ENCODE results near the gene KIF16B.
"Not testable (repeated sequence)": the region's sequence is repeated elsewhere in the genome, so short reads cannot be mapped to it uniquely, and the experiment has no call there.

KIF16B gene

DNA sequence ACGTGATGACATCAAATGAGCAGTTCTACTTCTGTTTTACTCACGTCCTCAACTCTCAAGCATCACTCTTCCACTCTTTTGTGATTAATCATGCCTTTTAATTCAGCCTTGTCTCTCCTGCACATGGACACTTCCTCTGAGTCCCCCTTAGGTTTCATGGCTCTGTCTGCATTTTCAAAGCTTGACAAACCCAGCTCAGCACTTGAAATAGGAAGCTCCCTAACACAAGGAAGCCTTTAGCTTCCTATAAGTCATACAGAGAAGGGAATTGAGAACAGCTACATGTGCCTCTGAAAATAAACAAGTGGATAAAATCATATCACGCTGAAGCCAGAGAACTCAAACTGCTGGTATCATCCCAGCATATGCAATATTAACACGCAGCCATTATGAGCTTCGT lies 21.2 kb downstream of the KIF16B start:
- no peak for DNase-seq

DNA sequence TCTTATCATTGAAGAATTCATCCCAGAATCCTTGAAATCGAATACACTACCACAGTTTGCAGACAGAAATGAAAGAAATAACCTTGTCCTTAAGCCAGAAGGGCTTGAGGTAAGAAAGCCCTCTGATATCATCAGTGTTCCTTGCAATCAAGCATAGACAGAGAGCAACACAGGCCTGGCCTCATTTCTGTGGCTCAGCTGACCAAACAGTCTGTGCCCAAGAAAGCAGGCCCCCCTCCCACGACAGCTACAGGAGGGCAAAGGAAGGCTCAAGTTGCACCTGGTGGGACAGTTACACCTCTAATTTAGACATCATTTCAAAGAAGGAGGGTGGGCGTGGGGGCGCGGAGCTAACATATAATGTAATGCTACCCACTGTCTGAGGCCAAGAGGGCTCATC lies 21.6 kb downstream of the KIF16B start:
- no peak for DNase-seq

DNA sequence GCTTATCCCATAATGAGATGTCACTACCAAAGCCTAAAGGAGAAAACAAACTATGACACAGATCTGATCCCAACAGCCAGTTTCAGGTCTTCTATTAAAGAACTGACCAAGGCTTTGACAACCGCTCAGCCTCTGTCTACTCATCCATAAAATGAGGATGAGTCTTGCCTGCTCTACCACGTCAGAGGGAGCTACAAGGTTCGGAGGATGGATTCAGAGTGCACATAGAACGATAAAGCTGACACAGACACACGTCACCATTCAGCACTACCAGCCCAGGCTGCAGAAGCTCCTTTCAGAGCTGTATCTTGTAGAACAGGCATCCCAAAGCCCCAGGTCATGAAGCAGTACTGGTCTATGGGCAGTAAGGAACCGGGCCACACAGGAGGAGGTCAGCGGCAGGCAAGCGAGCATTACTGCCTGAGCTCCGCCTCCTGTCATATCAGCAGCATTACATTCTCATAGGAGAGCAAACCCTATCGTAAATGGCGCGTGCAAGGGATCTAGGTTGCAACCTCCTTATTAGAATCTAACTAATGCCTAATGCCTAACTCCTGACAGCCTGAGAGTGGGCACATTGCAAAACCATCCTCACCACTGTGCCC lies 25.1 kb downstream of the KIF16B start:
- DNase-seq = no peak

DNA sequence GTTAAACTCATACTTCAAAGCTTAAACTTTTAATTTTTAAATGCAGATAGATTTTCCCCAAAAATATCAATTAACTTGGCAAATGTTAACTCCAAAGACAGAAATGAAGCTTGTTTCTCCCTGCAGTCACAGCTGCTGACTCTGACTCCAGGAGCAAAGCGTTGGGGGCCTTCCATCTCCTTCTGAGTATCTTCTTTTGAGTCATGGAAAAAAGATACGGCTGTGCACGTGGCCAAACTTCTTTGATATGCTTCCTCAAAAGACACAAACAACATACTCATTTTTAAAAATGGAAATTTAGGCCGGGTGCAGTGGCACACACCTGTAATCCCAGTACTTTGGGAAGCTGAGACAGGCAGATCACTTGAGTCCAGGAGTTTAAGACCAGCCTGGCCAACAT lies 28.3 kb downstream of the KIF16B start:
- no peak for DNase-seq

DNA sequence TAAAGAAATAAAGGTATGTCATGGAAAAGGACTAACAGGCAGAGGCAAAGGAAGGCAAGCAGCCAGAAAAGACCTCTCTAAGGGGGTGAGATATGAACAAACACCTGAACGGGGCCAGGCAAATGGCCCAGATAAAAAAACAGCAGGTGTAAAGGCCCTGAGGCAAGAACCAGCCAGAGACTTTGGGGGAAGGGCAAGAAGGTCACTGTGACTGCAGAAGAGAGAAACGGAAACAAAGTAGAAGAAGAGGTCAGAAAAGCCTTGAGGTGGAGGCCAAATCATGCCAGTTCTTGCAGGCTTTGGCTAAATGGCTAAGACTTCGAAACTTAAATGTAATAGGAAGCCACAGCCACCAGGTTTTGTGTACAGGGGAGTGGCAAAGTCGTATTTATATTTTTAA lies 30.8 kb downstream of the KIF16B start:
- DNase-seq = no peak

DNA sequence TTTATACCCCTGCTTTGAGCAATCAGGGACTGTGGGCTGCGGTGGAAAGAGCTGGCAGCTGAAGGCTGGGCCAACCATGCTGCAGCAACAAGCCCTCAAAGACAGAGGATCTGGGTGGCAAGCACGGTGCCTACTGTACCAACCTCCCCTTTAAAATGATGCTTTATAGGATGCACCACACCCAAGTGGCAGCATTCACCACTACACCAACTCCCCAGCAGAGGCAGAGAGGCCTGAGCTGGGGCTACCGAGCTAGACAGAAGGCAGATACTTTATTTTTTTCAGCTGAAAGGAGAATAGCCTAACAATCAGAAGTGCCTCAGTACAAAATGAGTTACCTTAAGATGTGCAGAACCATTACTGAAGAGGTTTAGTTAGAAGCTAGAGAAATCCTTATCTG lies 31.4 kb downstream of the KIF16B start:
- no peak for DNase-seq

DNA sequence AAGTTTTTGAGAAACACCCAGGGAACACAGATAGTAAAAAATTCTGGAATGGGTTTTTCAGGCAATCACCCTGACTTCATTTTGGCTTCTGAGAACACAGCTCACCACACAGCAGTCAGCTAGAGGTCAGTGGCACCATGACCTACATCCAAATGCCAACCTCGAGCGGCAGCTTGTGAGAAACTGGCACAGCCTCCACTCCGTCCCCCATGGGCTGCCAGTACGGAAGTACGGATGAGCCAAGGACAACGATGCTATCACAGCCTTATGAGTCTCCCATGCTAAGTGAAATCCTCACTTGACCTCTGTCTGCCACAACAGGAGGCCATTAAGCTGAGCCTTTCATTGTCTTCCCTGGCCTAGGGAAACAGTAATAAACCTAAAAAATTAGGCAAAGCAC lies 32.0 kb downstream of the KIF16B start:
- DNase-seq = no peak

DNA sequence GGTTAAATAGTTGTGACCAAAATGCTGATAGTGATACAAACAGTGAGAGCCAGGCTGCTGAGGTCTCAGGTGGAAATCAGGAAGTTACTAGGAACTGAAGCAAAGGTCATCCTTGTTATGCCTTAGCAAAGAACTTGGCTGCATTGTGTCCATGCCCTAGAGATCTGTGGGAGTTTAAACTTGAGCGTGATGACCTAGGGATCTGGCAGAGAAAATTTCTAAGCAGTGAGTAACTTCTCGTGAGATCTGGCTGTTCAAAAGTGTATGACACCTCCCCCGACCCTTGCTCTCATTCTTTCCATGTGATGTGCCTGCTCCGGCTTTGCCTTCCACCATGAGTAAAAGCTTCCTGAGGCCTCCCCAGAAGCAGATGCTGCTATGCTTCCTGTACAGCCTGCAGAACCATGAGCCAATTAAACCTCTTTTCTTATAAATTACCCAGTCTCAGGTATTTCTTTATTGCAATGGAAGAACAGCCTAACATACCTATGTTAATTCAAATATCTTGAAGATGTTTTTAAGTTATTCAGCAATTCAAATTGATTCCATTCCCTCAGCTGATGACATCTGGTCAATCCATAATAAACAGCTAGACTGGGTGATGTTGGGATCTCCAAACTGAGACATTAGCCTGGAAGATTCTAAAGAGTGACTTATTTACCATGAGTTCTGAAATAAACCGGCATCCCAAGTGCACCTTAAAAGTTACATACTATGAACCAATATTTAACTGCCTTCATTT lies 33.8 kb downstream of the KIF16B start:
- DNase-seq = no peak

DNA sequence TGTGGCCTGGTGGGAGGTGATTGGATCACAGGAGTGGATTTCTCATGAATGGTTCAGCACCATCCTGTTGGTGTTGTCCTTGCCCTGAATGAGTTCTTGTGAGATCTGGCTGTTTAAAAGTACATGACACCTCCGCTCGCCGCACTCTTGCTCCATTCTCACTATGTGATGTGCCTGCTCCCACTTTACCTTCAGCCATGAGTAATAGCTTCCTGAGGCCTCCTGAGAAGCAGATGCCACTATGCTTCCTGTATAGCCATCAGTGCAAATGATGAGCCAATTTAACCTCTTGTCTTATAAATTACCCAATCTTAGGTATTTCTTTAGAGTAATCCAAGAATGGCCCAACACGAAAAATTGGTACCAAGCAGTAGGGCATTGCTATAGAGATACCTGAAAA lies 34.5 kb downstream of the KIF16B start:
- DNase-seq = no peak

DNA sequence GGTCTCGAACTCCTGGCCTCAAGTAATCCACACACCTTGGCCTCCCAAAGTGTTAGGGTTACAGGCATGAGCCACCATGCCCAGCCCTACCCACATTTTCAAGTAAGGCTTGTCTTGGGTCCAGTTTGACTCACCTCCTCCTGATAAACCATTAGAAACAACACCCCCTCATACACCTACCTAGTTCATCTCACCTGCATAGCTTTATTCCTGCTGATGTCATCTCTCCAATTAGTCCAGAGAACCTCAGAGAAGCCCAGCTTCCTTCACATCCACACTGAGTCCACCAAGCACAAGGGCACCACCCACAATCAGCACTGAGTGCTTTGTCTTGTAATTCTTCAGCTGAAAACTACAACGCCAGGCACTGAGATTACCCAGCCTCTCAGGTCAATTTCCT lies 35.3 kb downstream of the KIF16B start:
- no peak for DNase-seq

DNA sequence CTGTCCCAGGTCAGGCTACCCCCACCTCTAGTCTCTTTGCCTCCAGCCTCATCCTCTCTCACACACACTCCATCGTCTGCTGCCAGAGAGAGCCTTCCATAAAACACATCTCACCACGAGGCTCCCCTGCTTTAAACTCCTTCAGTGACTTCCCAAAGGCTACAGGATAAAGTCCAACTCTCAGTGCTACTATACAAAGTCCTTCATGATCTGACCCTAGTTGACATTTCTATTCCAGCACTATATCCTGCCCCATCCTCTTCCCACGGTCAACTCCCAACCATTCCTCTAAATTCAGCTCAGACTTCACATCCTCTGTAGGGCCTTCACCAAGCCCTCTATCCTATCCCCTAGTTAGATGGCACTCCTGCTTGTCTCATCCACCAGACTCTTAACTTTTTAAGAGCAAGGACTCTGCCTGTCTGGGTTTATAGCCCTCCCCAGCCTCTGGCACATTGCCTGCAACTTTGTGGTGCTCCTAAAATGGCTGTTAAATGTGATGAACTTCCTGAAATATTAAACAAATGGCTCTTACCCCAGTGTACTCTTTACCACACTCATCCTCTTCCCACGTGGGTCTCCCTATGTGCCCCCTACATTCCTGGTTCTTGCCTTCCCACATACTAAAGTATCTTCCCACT lies 36.1 kb downstream of the KIF16B start:
- DNase-seq = no peak

DNA sequence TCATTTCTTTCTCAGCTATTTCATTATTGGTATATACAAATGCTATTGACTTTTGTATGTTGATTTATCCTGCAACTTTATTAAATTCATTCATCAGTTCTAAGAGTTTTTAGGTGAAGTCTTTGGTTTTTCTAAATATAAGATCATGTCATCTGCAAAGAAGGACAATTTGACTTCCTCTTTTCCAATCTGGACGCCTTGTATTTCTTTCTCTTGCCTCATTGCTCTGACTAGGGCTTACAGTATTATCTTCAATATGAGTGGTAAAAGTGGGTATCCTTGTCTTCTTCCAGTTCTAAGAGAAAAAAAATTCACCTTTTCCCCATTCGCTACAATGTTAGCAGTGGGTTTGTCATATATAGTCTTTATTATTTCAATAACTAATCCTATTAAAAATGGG lies 38.0 kb downstream of the KIF16B start:
- no peak for DNase-seq

DNA sequence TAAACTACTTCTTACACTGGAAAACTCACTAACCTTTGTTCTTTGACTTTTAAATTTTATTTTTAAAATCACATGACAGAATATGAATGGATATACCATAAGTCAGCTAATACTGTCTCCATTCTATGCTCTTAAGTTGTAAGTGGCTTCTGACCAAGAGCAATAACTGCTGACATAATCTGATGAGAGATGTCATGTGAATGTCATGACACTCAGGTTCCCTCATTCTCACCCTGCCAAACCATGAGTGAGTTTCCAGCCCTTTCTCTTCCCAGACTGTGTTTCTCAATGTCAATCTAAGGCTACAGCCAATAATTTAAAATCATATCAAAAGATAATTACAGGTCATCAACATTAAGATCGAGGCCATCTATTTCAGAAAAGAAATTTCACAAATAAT lies 39.7 kb downstream of the KIF16B start:
- no peak for DNase-seq

DNA sequence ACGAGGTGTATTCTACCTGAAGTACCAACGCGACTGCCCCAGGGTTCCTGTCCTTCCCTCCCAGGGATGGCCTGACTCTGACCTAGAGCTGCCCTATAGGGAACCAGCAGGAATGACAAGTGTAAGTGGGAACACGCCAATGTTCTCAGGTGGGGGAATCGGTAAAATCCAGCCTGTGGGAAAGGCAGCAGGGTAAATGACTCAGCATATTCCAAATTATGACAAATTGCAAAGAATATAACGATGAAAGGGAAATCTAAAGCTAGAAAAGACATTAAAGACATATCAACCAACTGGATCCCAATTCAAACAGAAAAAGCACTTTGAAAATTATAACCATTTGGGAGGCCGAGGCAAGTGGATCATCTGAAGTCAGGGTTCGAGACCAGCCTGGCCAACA lies 41.8 kb downstream of the KIF16B start:
- no peak for DNase-seq

DNA sequence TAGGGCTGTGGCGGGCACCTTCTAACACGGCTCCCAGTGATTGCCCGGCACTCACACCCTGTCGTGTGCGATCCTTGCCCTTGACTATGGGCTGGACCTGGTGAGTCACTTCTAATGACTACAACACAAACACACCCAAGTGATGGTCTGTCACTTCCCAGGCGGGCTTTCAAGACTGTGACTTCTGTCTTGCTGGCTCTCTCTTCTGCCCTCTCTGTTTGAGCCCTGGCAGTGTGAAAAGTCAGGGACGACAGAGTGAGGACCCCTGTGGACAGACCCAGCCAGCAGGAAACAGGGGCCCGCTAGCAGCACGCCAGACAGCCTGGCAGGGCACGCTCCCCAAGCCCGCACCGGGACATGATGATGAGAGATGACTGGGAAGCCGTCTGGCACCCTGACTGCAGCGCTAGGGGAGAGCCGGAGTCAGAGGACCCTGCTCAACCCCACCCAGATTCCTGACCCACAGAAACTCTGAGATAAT lies 43.0 kb downstream of the KIF16B start:
- DNase-seq = no peak

DNA sequence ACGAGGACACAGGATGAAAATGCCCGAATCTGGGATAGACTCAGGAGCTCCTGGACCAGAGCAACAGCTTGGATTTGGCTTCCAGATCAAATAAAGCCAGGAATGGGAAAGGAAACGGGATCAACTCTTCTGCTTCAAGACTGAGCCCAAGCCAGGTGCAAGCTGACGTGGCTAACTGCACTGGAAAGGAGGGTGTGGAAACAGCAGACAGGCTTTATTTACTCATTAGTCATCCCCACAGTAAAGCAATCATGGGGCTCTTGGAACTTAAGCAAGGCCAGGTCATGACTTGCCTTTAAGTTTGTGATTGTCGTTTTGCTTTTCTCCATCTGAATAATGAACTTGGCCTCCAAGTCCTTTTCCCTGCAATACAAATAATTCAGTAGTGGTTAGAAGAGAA lies 45.2 kb downstream of the KIF16B start:
- peak; percentile 38 for DNase-seq

DNA sequence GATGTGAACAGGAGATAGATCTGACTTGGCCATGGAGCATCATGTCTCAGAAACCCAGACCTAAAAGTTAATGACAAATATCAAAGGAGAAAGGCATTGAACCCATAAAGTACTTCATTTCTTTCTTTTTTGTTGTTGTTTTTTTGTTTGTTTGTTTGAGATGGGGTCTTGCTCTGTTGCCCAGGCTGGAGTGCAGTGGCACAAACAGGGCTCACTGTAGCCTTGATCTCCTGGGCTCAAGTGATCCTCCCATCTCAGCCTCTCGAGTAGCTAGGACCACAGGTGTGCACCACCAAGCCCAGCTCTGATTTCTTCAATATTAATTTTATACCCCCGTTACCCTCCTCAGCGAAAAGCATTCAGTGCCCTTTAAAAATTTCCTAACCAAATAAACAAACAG lies 45.8 kb downstream of the KIF16B start:
- no peak for DNase-seq

DNA sequence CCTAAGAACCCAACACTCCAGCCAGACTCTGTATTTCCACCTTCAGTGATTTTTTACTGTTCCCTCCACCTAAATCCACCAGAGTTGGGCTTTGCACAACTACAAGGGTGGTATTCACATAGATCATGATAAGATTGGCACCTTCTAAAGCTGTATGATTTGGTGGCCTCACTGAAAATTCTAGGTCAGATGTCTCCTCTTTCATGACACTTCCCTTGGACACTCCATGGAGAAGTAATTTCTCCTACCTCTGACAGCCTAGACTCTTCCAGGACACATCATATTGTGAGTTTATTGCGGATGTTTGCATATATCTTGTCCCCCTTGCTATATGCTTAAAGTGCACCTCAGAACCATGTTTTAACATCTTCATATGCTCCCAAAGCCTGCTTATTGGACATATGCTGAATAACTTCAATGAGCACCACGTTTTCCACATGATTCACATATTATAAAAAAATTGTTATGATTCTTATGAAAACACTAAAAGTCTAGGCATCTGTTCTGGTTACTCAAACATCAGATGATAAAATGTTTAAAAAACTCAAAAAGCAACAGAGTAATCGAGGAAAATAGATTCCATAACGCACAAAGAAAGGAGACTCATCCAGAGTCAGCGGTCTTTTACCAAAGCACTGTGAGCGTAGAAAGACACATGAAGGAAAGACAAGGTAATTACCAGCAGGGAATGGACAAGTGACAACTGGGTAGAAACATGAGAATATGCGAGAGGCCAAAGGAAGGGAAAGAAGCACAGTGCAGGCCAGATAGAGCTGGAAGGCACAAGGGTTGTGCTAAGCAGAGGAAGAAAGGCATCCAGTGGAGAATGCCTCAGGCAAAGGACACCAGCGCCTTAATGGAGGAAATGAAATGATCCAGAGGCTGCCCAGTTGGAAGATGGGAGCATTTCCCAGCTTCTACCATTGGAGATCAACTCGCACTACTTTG lies 46.5 kb downstream of the KIF16B start:
- DNase-seq = no peak

DNA sequence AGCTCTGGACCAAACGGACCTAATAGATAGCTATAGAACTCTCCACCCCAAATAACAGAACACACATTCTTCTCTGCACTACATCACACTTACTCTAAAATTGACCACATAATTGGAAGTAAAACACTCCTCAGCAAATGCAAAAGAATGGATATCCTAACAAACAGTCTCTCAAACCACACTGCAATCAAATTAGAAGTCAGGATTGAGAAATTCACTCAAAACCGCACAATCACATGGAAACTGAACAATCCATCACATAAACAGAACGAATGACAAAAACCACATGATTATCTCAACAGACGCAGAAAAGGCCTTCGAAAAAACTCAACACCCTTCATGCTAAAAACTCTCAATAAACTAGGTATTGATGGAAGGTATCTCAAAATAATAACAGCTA lies 50.6 kb downstream of the KIF16B start:
- DNase-seq = not testable (repeated sequence)

DNA sequence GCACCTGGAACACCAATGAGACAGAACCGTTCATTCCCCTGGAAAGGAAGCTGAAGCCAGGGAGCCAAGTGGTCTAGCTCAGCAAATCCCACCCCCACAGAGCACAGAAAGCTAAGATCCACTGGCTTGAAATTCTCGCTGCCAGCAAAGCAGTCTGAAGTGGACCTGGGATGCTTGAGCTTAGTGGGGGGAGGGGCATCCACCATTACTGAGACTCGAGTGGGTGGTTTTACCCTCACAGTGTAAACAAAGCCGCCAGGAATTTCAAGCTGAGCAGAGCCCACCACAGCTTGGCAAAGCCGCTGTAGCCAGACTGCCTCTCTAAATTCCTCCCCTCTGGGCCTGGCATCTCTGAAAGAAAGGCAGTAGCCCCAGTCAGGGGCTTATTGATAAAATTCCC lies 53.1 kb downstream of the KIF16B start:
- no peak for DNase-seq

DNA sequence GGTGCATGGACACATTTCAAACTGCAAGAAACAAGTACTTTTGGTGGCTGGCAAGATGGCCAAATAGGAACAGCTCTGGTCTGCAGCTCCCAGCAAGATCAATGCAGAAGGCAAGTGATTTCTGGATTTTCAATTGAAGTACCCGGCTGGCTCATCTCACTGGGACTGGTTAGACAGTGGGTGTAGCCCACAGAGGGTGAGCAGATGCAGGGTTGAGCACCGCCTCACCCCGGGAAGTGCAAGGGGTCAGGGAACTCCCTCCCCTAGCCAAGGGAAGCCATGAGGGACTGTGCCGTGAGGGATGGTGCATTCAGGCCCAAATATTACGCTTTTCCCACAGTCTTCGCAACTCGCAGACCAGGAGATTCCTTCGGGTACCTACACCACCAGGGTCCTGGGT lies 53.6 kb downstream of the KIF16B start:
- not testable (repeated sequence) for DNase-seq

DNA sequence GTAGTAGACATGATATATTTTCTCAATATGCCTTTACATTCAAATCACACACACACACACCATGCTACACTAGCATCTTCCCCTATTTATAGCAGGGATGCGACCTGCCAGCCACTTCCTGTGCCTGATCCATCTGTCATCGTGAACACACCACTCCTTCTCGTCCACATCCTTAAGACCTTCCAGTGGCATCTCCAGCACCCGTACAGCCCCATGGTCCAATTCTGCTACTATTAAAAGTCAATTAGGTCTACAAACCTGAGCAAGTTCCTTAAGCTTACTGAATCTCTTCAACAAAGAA lies 54.5 kb downstream of the KIF16B start:
- DNase-seq = no peak

Measured in kidney glomerular epithelial cell (primary cell).